Duodenal mucosa (tissue), 2 donors: ENCODE data around the gene RBM39.
"Not testable (repeated sequence)": the region's sequence is repeated elsewhere in the genome, so short reads cannot be mapped to it uniquely, and the experiment has no call there.

Source experiments
- H3K27ac ChIP-seq: one replicate; pipeline ENCODE4 v1.7.0; 2013; ENCODE audit warnings: low read depth, low read length
- H3K27me3 ChIP-seq, 2 donors: one replicate each; pipeline ENCODE4 v1.7.0; 2013; ENCODE audit warnings: low read length in 2 of 2, control low read depth in 1 of 2; ENCODE audit not compliant: insufficient read depth in 2 of 2, control insufficient read depth in 1 of 2
- H3K36me3 ChIP-seq, 2 donors: one replicate each; pipeline ENCODE4 v1.7.0; 2013; ENCODE audit warnings: low read length in 2 of 2, control low read depth in 1 of 2; ENCODE audit not compliant: insufficient read depth in 2 of 2, control insufficient read depth in 1 of 2
- H3K4me1 ChIP-seq, 2 donors: one replicate each; pipeline ENCODE4 v1.7.0; 2013; ENCODE audit warnings: low read length in 2 of 2, control low read depth in 1 of 2; ENCODE audit not compliant: insufficient read depth in 2 of 2, control insufficient read depth in 1 of 2
- H3K4me3 ChIP-seq, 2 donors: one replicate each; pipeline ENCODE4 v1.7.0; 2013; ENCODE audit warnings: low read length in 2 of 2, low read depth in 1 of 2
- H3K9ac ChIP-seq, 2 donors: one replicate each; pipeline ENCODE4 v1.7.0; 2013; ENCODE audit warnings: low read length in 2 of 2, low read depth in 1 of 2
- H3K9me3 ChIP-seq, 2 donors: one replicate each; pipeline ENCODE4 v1.7.0; 2013; ENCODE audit warnings: low read length in 2 of 2, control low read depth in 1 of 2; ENCODE audit not compliant: control insufficient read depth in 1 of 2

Gene RBM39

DNA sequence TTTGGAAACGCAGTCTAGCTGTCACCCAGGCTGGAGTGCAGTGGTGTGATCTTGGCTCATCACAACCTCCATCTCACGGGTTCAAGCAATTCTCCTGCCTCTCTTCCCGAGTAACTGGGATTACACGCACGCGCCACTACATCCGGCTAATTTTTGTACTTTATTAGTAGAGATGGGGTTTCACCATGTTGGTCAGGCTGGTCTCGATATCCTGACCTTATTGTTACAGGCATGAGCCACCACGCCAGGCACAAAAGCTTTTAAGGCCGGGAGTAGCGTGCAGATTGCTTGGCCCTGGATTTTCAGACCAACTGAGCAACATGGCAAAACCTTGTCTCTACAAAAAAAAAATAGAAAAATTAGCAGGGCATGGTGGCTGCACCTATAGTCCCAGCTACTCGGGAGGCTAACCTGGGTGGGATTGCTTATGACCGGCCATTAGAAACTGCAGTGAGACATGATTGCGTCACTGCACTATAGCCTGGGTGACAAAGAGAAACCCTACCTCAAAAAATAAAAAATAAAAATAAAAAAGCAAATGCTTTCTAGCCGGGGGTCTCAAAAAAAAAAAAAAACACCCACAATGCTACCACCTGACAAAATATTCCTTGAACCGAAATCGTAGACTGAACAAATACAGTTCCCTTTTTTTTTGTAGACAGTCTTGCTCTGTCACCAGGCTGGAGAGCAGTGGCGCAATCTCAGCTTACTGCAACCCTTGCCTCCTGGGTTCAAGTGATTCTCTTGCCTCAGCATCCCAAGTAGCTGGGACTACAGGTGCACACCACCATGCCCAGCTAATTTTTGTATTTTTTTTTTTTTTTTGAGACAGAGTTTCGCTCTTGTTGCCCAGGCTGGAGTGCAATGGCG, 15.0 kb downstream of the RBM39 start:
- Histone ChIP-seq H3K36me3 (peaks cover 55 to 97% of the 10 kb centered on the region in 2 donors), H3K4me3 (no peak overlapping the region), H3K9me3 (no peaks in the 10 kb centered on the region), H3K4me1 (peaks cover 0 to 8% of the 10 kb centered on the region in 2 donors), H3K27ac (no peak overlapping the region), H3K9ac (no peak overlapping the region), H3K27me3 (no peaks in the 10 kb centered on the region)

DNA sequence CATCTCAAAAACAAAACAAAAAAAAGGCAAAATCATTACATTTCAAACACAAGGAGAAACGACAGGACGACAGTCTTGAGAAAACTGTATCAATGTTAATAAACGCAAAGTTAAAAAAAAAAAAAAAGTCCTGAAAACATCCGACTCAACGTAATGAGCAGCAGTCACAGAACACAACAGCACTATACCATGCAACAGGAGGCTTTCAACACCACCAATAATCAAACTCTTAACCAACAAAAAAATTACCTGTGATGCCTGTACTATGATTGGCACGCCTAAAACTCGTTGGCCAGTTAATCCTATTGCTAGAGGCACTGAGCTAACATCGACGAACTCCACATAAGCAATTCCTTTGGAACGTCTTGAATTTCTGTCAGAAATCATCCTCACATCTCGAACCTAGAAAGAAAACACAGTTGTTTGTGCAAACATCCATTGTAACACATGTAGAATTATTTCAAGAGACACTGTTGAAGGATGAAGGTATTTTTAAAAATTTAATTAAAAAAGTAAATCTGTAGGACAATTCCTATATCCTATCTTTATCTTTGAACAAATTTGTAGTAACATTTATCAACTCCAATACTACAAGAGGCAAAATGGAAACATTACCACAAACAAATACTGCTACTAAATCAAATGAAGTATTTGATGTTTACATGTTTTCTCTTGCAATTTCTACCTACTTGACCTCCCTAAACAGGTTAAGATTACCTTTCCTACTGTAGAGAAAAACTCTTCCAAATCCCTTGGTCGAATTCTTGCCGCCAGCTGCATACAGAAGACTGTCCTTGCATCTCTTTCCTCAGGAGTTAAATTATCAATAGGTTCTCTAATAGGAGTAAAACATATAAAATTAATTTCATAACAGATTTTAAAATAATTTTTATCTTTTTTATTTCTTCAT, 17.5 kb downstream of the RBM39 start:
- Histone ChIP-seq H3K4me3 (no peak overlapping the region), H3K27ac (no peak overlapping the region), H3K4me1 (no peaks in the 10 kb centered on the region), H3K36me3 (peaks cover 56 to 97% of the 10 kb centered on the region in 2 donors), H3K9me3 (no peaks in the 10 kb centered on the region), H3K9ac (no peak overlapping the region), H3K27me3 (no peaks in the 10 kb centered on the region)

DNA sequence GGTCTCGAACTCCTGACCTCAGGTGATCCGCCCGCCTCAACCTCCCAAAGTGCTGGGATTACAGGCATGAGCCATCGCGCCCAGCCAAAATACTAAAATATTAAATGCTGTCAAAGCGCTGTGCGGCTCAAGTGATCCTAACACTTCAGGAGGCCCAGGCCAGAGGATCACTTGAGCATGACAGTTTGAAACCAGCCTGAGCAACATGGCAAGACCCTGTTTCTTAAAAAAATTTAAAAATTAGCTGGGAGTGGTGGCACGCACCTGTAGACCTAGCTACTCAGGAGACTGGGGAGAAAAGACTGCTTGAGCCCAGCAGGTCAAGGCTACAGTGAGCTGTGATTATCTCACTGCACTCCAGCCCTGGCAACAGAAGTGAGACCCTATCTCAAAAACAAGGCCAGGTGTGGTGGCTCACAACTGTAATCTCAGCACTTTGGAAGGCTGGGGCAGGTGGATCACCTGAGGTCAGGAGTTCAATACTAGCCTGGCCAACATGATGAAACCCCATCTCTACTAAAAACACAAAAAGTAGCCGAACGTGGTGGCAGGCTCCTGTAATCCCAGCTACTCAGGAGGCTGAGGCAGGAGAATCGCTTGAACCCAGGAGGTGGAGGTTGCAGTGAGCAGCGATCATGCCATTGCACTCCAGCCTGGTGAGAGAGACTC, 18.3 kb downstream of the RBM39 start:
- not testable (repeated sequence) for H3K9me3 ChIP-seq, H3K27me3 ChIP-seq, H3K27ac ChIP-seq, H3K4me1 ChIP-seq, H3K9ac ChIP-seq, H3K4me3 ChIP-seq
- H3K36me3 ChIP-seq: peaks cover 50 to 96% of the 10 kb centered on the region in 2 donors

DNA sequence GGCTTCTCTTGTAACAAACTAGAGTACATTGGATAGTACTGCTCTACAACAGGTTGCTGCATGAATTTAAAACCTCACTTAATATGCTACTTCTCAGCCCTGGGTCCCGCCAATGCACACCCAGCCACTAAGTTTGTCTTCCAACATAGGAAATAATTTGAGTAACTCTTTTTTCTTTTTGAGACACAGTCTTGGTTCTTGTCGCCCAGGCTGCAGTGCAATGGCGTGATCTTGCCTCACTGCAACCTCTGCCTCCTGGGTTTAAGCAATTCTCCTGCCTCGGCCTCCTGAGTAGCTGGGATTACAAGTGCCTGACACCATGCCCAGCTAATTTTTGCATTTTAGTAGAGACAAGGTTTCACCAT, 18.8 kb downstream of the RBM39 start:
- not testable (repeated sequence) for H3K4me1 ChIP-seq, H3K27me3 ChIP-seq, H3K4me3 ChIP-seq, H3K27ac ChIP-seq, H3K9me3 ChIP-seq, H3K9ac ChIP-seq
- peaks cover 50 to 96% of the 10 kb centered on the region in 2 donors for H3K36me3 ChIP-seq

DNA sequence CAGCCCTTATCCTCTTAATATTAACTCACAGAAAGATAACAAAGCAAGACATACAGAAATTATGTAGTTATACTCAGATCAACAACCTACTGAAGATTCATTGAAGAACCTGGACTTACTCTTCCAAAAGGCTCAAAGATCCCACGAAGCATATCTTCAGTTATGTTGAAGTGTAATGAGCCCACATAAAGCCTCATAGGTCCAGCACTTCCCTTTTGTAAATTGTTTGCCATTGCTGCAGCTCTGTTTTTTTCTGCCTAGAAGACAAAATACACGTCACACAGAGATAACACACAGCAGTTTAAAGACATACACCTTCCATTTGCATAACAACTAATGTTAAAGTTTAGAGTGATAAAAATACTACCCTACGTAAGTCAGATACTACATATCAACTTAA, 20.4 kb downstream of the RBM39 start:
- Histone ChIP-seq H3K36me3 (peaks cover 51 to 96% of the 10 kb centered on the region in 2 donors), H3K4me3 (no peak overlapping the region), H3K4me1 (no peaks in the 10 kb centered on the region)

DNA sequence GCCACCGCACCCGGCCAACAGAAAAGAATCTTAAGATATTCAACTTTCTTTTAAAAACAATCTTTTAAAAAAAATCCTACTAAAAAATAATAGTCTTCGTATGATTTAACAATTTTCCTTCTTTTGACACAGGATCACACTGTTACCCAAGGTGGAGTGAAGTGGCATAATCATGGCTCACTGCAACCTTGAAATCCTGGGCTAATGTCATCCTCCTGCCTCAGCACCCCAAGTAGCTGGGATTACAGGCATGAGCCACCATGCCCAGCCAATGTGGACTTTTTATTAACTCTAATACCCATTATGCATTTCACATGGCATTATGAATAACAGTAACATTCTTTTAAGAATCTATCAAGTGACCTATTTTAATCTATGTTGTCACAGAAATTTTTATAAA, 20.8 kb downstream of the RBM39 start:
- Histone ChIP-seq H3K27ac (no peak overlapping the region), H3K4me3 (no peak overlapping the region), H3K27me3 (no peaks in the 10 kb centered on the region), H3K36me3 (peaks cover 49 to 96% of the 10 kb centered on the region in 2 donors), H3K9me3 (no peaks in the 10 kb centered on the region), H3K9ac (no peak overlapping the region), H3K4me1 (no peaks in the 10 kb centered on the region)

More for the DNA sequence above, 20.4 kb downstream of the RBM39 start:
- H3K27me3 ChIP-seq: no peaks in the 10 kb centered on the region
- H3K9ac ChIP-seq: no peak overlapping the region
- H3K27ac ChIP-seq: no peak overlapping the region
- H3K9me3 ChIP-seq: no peaks in the 10 kb centered on the region

DNA sequence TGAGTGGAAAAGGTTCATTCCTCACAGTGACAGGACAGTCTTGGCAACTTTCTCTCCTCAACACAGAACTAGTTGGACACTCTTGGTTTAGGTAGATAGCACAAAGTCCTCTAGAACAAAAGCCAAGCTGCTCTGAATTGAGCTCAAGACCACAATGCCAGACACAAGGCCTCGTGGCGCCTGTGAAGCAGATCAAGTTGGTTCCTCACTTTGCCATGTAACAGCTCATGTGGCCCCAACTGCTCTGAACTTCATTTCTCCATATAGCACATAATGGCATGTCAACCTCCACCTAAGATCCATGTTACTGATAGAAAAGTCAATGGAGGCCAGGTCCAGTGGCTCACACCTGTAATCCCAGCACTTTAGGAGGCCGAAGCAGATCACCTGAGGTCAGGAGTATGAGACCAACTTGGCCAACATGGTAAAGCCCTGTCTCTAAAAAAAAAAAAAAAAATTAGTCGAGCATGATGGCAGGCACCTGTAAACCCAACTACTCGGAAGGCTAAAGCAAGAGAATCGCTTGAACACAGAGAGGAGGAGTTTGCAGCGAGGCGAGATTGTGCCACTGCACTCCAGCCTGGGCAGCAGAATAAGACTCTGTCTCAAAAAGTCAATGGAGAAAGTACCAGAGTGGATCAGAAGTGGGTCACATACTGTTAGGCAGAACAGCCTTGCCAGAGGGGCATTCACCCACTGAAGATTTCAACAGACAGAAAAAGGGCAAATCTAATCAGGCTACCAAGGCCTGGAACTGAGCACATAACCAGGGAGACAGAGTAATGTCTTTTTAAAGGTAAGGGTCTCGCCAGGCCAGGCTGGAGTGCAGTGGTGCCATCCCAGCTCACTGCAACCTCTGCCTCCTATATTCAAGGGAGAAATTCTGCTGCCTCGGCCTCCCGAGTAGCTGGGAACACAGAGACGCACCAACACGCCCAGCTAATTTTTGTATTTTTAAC, 21.6 kb downstream of the RBM39 start:
- Histone ChIP-seq H3K4me3 (no peak overlapping the region), H3K27ac (no peak overlapping the region), H3K4me1 (no peaks in the 10 kb centered on the region), H3K9ac (no peak overlapping the region), H3K27me3 (no peaks in the 10 kb centered on the region), H3K36me3 (peaks cover 54 to 97% of the 10 kb centered on the region in 2 donors), H3K9me3 (no peaks in the 10 kb centered on the region)

DNA sequence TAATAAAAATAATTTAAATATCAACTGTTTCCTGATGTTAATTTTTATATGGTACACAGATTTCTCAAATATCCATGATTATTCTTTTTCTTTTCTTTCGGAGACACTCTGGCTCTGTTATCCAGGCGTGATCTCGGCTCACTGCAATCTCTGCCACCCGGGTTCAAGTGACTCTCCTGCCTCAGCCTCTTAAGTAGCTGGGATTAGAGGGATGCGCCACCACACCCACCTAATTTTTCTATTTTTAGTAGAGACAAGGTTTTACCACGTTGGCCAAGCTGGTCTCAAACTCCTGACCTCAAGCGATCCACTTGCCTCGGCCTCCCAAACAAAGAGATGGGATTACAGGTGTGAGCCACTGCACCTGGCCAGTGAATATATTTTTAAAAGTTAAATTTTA, 22.3 kb downstream of the RBM39 start:
- H3K4me3 ChIP-seq: no peak overlapping the region
- no peaks in the 10 kb centered on the region for H3K4me1 ChIP-seq
- no peak overlapping the region for H3K27ac ChIP-seq
- H3K36me3 ChIP-seq: peaks cover 54 to 96% of the 10 kb centered on the region in 2 donors
- H3K9me3 ChIP-seq: no peaks in the 10 kb centered on the region
- no peak overlapping the region for H3K9ac ChIP-seq
- no peaks in the 10 kb centered on the region for H3K27me3 ChIP-seq

DNA sequence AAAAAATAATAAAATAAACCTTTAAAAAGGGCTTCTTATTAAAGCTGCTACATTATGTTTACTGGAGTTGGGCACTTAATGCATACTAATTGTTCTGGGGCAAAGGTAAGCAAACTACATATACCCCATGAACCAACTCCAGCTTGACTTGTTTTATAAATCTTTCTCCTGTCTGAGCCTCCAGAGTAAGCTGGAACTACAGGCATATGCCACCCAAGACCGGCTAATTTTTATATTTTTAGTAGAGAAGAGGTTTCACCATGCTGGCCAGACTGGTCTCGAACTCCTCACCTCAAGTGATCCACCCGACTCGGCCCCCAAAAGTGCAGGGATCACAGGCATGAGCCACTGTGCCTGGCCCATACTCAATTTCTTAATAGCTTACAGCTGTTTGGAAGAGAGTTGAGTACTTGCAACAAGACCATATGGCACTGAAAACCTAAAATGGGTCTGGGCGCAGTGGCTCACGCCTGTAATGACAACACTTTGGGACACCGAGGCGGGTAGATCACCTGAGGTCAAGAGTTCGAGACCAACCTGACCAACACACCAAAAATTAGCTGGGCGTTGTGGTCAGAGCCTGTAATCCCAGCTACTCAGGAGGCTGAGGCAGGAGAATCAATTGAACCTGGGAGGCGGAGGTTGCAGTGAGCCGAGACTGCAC, 23.0 kb downstream of the RBM39 start:
- Histone ChIP-seq H3K9me3 (no peaks in the 10 kb centered on the region), H3K27ac (no peak overlapping the region), H3K9ac (no peak overlapping the region), H3K36me3 (peaks cover 51 to 95% of the 10 kb centered on the region in 2 donors), H3K4me3 (no peak overlapping the region), H3K27me3 (no peaks in the 10 kb centered on the region), H3K4me1 (no peaks in the 10 kb centered on the region)
